HepG2 (cell line): ENCODE data around the gene DMAC1.

Source experiments
- CTCF ChIP-seq: sonication (generic); formaldehyde crosslinking; IDR thresholded peaks from 2 replicates; pipeline ENCODE4 v1.5.0; 2020; ENCODE audit warnings: mild to moderate bottlenecking, missing genetic modification reagents, moderate library complexity
- EHMT2 ChIP-seq: fragments of 200-600 bp; sonication (generic); IDR thresholded peaks from 2 replicates; pipeline ENCODE4 v1.7.0; 2017; ENCODE audit warnings: antibody characterized with exemption, low read depth, low read length, borderline replicate concordance
- FOXA1 ChIP-seq, 2 experiments: fragments of 450-650 bp in 1 of 2; sonication (generic) in 1 of 2; formaldehyde crosslinking in 1 of 2; IDR thresholded peaks; 2 replicates each; pipeline versions ENCODE4 v1.4.0 to v1.6.1; 2016 to 2020; ENCODE audit warnings: missing genetic modification reagents in 1 of 2
- GABPA ChIP-seq, 2 experiments: IDR thresholded peaks; 2 replicates each; pipeline ENCODE4 v1.6.1; 2011 to 2016; ENCODE audit warnings: low read depth in 2 of 2, low read length in 1 of 2, missing biosample characterization in 1 of 2, missing genetic modification characterization in 1 of 2
- MLX ChIP-seq: IDR thresholded peaks from 2 replicates; pipeline ENCODE4 v1.6.1; 2016
- PCBP2 ChIP-seq: fragments of 200-400 bp; formaldehyde crosslinking; optimal IDR thresholded peaks from 2 replicates; pipeline ENCODE3; 2018; ENCODE audit warnings: low read length, low read depth; ENCODE audit not compliant: poor library complexity, severe bottlenecking
- POLR2A ChIP-seq, 2 experiments: IDR thresholded peaks; 2 replicates each; pipeline ENCODE4 v1.6.1; 2011; ENCODE audit warnings: low read depth in 2 of 2, low read length in 2 of 2, mild to moderate bottlenecking in 1 of 2, moderate library complexity in 1 of 2; ENCODE audit not compliant: insufficient read depth in 1 of 2
- ZFP36L1 ChIP-seq: sonication (generic); formaldehyde crosslinking; IDR thresholded peaks from 2 replicates; pipeline ENCODE4 v1.8.0; 2022; ENCODE audit warnings: mild to moderate bottlenecking, missing genetic modification reagents, moderate library complexity
- TF ChIP-seq, protein P1 (sequence below): sonication (generic); formaldehyde crosslinking; conservative IDR thresholded peaks from 2 replicates; pipeline ENCODE4 v1.4.0; 2020; ENCODE audit warnings: missing genetic modification reagents

- TF ChIP-seq, protein P1, sequence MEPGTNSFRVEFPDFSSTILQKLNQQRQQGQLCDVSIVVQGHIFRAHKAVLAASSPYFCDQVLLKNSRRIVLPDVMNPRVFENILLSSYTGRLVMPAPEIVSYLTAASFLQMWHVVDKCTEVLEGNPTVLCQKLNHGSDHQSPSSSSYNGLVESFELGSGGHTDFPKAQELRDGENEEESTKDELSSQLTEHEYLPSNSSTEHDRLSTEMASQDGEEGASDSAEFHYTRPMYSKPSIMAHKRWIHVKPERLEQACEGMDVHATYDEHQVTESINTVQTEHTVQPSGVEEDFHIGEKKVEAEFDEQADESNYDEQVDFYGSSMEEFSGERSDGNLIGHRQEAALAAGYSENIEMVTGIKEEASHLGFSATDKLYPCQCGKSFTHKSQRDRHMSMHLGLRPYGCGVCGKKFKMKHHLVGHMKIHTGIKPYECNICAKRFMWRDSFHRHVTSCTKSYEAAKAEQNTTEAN: no peak
- TF ChIP-seq GABPA (IDR thresholded peaks at IDR 0.05; ENCODE audit: low read depth, low read length) (no peak), GABPA (CRISPR knock-in tag; IDR thresholded peaks at IDR 0.05; ENCODE audit: low read depth) (no peak), POLR2A (IDR thresholded peaks at IDR 0.05; ENCODE audit: insufficient read depth in 1 of 2, low read depth in 2 of 2, low read length in 2 of 2) (no peak), ZFP36L1 (CRISPR knock-in tag) (no peak), CTCF (no peak), EHMT2 (no peak), MLX (CRISPR knock-in tag) (no peak), PCBP2 (no peak), FOXA1 (IDR thresholded peaks at IDR 0.05) (no peak), FOXA1 (CRISPR knock-in tag; IDR thresholded peaks at IDR 0.05) (no peak)
Measured at GRCh38 chr9:7788772-7789171, 10.8 kb downstream of the DMAC1 start.
